ENCODE measurements around the gene S100A11. TPM values are rescaled to one million over a fixed set of nuclear protein-coding genes. Genes with fewer than 3 reads are reported as not detected.

Gene S100A11
- total RNA-seq, 1 experiment from 2014 or later = 302 TPM

DNA sequence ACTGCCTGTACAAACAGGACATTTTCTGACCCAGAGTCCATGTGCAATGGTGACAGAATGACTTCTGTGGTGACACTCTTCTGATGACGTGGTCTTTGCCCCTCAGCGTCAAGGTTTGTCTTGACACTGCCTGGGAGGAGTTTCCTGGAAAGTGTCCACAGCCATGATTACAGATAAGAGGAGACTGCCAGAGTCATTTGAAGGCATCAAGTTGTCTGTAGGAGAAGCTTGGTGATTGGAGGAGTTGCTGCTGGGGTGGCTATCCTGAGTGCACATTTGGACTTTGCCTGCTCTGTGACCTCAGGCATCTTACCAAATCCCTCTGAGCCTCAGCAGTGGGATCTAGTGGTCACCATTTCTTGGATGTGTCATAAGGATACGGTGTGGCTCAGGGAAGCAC lies 34.3 kb upstream of the S100A11 start:
- no peak overlapping the region for H4K8ac ChIP-seq (replicated peaks; ENCODE audit: insufficient read length, low read depth, low read length)
- WGBS (ENCODE audit: extremely low coverage, insufficient read length, low lambda C conversion rate) = no CpG with 5 or more reads among the region's 3 CpGs
- H3K4me1 ChIP-seq (ENCODE audit: insufficient read depth, low read length) = no peaks in the 10 kb centered on the region
- H3K56ac ChIP-seq (ENCODE audit: insufficient read length, low read depth, low read length) = no peak overlapping the region
- H3K27ac ChIP-seq (ENCODE audit: insufficient read length, low read depth, low read length) = no peak overlapping the region
- no peaks in the 10 kb centered on the region for H3K79me1 ChIP-seq (ENCODE audit: insufficient read depth, low read depth, low read length, poor library complexity, severe bottlenecking)
- H2BK20ac ChIP-seq (ENCODE audit: low read depth, low read length, poor library complexity, severe bottlenecking) = no peak overlapping the region
- H3K79me2 ChIP-seq (ENCODE audit: insufficient read depth, low read length) = no peaks in the 10 kb centered on the region
- Mint-ChIP-seq H3K4me3 (no peak overlapping the region), H3K36me3 (ENCODE audit: insufficient read depth in 1 of 3, low read depth in 3 of 3) (peaks cover 0 to 8% (median 0%) of the 10 kb centered on the region in 3 experiments; a peak in 2 of 7 replicates), H3K9me3 (peaks cover 36 to 91% of the 10 kb centered on the region in 2 experiments), H3K4me1 (no peaks in the 10 kb centered on the region), H3K27me3 (ENCODE audit: low read depth) (peaks cover 2% of the 10 kb centered on the region; the same call in 1 of the 2 replicates), H3K27ac (no peak overlapping the region)
- no peak overlapping the region for H2AK5ac ChIP-seq (ENCODE audit: insufficient read length, low read length)
- no peak overlapping the region for H2BK15ac ChIP-seq (ENCODE audit: low read depth, low read length)
- H3K4me2 ChIP-seq (ENCODE audit: insufficient read depth, insufficient read length, low read length) = no peak overlapping the region
- no peak overlapping the region for H3K23ac ChIP-seq (ENCODE audit: insufficient read length, low read depth, low read length)
- H3K14ac ChIP-seq (ENCODE audit: insufficient read depth, low read length) = no peak overlapping the region
- H2BK120ac ChIP-seq (ENCODE audit: low read depth, low read length, poor library complexity, severe bottlenecking) = no peak overlapping the region
- no peak overlapping the region for H3K9ac ChIP-seq (ENCODE audit: extremely low read depth, insufficient read length, low read length)
- TF ChIP-seq, protein P1, sequence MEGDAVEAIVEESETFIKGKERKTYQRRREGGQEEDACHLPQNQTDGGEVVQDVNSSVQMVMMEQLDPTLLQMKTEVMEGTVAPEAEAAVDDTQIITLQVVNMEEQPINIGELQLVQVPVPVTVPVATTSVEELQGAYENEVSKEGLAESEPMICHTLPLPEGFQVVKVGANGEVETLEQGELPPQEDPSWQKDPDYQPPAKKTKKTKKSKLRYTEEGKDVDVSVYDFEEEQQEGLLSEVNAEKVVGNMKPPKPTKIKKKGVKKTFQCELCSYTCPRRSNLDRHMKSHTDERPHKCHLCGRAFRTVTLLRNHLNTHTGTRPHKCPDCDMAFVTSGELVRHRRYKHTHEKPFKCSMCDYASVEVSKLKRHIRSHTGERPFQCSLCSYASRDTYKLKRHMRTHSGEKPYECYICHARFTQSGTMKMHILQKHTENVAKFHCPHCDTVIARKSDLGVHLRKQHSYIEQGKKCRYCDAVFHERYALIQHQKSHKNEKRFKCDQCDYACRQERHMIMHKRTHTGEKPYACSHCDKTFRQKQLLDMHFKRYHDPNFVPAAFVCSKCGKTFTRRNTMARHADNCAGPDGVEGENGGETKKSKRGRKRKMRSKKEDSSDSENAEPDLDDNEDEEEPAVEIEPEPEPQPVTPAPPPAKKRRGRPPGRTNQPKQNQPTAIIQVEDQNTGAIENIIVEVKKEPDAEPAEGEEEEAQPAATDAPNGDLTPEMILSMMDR (conservative IDR thresholded peaks at IDR 0.05) = no peak
- H3K9me3 ChIP-seq (ENCODE audit: control insufficient read depth, low read depth, low read length) = peaks cover 29% of the 10 kb centered on the region
- no peak overlapping the region for H2BK12ac ChIP-seq (ENCODE audit: insufficient read length, low read depth, low read length)
- no peak overlapping the region for H3K18ac ChIP-seq (ENCODE audit: insufficient read length, low read depth, low read length)
- no peaks in the 10 kb centered on the region for H3K27me3 ChIP-seq (ENCODE audit: insufficient read depth, low read length)
- H3K4ac ChIP-seq (ENCODE audit: low read depth, low read length) = no peak overlapping the region
- no peaks in the 10 kb centered on the region for H4K20me1 ChIP-seq (ENCODE audit: control insufficient read depth, insufficient read depth, insufficient read length)
- H3K23me2 ChIP-seq (ENCODE audit: insufficient read length, low read depth, low read length, poor library complexity, severe bottlenecking) = no peaks in the 10 kb centered on the region
- no peak overlapping the region for H4K5ac ChIP-seq (ENCODE audit: insufficient read length, low read depth, low read length)
- no peak overlapping the region for H2AFZ ChIP-seq (ENCODE audit: low read length)
- H3T11ph ChIP-seq (ENCODE audit: low read length) = no peak overlapping the region
- H2BK5ac ChIP-seq (ENCODE audit: insufficient read length, low read length) = no peak overlapping the region
- H4K91ac ChIP-seq (ENCODE audit: insufficient read length, low read depth, low read length) = no peak overlapping the region
- no peak for DNase-seq
